ENCODE data around the gene GET4.

GET4 gene

GRCh38 chr7:888081-889024 lies 12.0 kb downstream of the GET4 start:
- no peak for DNase-seq

- DNase-seq = no peak
Observed at GRCh38 chr7:889025-889390, 12.7 kb downstream of the GET4 start.

GRCh38 chr7:889391-889790 lies 13.0 kb downstream of the GET4 start:
- no peak for DNase-seq

DNA sequence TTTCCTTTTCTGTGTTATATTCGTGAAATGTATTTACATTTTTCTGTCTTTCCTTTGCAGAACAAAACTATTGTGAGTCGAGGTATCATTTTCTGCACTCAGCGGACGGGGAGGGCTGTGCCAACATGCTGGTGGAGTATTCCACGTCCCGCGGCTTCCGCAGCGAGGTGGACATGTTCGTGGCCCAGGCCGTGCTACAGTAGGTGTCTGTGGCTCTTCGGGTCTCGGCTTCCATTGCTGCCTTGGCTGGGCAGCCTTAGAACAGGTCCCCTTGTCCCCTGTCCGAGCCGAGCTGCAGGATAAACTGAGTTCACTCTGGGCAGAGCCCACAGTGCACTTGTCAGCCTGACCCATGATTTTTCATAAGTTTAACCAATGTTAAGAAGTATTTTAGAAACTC lies 14.5 kb downstream of the GET4 start:
- no peak for DNase-seq

DNA sequence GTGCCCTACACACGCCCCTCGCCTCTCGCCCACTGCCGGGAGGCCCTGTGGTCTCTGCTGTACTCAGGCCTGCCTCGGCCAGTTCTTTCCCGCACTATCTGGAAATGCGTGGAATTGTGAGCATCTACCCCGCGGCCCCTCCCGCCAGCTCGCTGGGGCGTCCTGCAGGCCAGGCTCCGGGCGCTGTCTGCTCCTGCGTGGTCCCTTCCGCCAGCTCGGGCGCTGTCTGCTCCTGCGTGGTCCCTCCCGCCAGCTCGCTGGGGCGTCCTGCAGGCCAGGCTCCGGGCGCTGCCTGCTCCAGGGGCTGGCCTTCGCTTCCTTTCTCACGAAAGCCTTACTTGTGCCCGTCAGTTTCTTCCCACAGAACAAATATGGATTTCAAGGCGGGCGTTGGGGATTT lies 14.9 kb downstream of the GET4 start:
- no peak for DNase-seq

- no peak for DNase-seq
Observed at GRCh38 chr7:891805-892204, 15.5 kb downstream of the GET4 start.

- DNase-seq = no peak
Observed at GRCh38 chr7:892648-893593, 16.6 kb downstream of the GET4 start.

DNA sequence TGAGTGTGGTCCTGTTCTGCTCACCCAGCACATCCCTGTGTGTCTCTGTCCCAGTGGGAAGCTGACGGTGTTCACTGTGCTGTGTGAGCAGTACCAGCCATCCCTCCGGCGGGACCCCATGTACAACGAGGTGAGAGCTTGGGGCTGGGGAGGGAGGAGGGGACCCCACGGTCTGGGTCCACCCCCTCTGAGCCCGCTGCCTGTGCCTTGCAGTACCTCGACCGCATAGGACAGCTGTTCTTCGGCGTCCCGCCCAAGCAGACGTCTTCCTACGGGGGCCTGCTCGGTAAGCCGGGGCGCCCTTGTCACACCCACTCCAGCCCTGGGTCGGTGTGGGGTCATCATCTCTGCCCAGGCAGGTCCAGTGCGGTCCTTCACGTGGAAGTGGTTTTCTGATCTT lies 17.3 kb downstream of the GET4 start:
- DNase-seq = no peak

DNA sequence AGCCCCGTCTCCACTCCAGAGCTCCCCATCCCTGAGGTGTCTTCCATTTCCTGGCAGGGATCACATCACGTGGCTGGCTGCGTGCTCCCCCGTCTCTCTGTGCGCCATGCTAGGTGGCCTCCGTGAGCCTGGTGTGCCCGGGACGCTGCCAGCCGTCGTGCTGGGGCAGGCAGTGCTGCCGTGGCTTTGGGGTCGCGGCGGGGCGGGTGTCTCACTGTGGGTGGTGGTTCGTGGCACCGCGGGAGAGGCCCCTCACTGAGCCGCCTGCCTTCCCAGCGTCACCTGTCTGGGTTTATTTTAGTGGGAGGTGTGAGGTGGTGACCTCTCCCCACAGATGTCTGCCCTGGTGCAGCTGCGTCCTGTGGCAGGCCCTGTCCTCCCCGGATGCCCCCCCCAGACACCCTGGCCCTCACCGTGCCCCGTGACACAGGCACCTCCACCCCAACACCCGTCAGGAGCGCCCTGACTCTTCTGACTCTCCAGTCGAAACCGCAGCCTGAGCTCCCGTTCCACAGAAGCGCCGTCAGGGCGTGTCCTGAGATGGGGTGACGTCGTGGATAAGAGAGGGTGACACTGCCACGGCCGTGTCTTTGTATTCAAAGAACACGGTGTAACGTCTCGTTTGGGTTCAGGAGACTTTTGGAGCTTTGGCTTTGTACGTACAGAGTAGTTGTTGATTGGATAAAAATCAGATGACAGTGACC lies 18.0 kb downstream of the GET4 start:
- DNase-seq = no peak

GRCh38 chr7:894927-895450 lies 18.6 kb downstream of the GET4 start:
- DNase-seq = no peak

- no peak for DNase-seq
Observed at GRCh38 chr7:895451-896052, 19.2 kb downstream of the GET4 start.

GRCh38 chr7:896346-897075 lies 20.2 kb downstream of the GET4 start:
- DNase-seq = no peak

DNA sequence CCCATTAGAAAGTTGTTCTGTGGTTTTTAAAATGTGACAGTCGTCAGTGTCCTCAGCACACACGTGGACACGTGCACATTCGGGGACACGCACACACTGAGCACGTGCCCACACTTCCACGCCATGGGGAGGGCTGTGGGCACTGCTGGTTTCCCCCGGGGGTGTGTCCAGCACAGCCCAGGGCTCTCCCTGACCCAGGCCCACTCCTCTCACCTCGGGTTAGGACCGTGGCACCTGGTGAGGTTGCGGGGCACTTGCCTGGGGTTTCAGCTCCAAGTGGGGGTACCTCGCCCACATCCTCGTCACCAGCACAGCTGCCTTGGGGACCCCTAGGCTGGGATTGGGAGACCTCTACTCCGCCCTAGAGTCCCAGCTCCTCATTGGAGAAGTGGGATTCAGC lies 20.7 kb downstream of the GET4 start:
- DNase-seq = no peak

DNA sequence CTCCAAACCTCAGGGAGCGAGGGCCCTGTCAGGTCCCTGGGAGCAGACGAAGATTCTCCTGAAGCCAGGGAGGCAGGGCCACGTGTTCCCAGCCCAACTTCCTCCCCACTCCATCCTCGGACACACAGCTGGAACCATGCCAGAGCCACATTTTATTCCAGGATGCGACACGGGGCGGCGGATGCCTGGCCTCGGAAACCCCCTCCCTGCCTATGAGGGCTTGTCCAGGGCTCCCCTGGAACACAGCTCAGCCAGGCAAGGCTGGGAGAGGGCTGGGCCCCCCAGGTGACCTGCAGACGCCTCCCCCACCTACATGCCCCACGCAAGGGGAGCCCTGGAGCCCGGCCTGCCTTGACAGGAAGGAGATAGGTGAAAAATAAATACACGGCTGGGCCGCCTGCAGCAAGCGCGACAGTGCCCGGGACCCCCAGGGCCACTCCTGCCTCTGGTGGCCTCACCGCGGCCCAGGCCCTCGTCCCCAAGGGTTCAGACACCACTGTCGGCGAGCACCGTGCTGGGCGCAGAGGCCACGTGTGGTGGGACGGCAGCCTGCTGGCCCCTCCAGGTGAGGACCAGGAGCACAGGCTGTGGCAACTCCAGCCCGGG lies 21.5 kb downstream of the GET4 start:
- DNase-seq = no peak

DNA sequence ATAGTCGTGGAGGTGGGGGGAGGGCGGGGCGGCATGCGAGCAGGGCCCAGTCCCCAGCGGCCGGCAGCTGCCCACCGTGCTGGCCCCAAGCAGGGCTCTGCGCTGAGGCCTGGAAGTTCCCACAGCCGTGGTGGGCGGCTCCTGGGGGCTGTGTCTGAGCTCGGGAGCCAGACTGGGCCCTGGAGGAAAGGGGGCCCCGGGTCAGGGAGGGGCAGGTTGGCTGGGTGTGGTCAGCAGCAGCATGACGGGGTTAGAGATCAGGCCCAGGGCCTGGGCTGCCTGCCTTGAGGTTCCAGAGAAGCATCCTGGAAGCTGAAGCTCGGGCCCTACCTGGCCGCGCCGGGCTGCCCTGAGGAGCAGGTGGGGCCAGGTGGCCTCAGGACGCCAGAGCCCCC lies 22.1 kb downstream of the GET4 start:
- DNase-seq = no peak

- DNase-seq = no peak
Observed at GRCh38 chr7:898855-899681, 22.7 kb downstream of the GET4 start.

GRCh38 chr7:899806-900205 lies 23.5 kb downstream of the GET4 start:
- DNase-seq = no peak

- DNase-seq = no peak
Observed at GRCh38 chr7:900331-901040, 24.1 kb downstream of the GET4 start.

DNA sequence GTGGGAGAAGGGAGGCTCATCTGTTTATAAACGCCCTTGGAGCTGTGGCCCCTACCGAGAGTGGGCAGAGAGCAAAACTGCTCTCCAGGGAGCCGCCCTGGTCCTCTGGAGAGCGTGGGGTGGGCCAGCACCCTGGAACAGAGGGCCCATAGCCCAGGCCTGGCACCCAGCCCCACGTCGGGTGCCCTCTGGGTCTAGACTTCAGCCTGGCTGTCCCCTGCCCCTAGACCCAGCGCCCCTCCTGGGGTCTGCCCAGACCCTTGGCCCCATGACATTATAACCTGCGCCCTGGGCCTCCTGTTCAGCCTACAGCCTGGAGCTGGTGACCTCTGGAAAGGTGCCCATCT lies 24.7 kb downstream of the GET4 start:
- DNase-seq = no peak

Data from T1000 (cell line).